GM18858 (cell line): Measurements from ENCODE around the gene TMEM219.
A peak's percentile ranks its signal among the peaks of the same experiment; 100 is the strongest.
"Not testable (repeated sequence)": the region's sequence is repeated elsewhere in the genome, so short reads cannot be mapped to it uniquely, and the experiment has no call there.

Source experiments
- ATAC-seq: cut with Tn5 transposase; IDR thresholded peaks from one replicate; pipeline ENCODE4 v1.9.1; 2021; ENCODE audit not compliant: unreplicated experiment

Gene TMEM219

GRCh38 chr16:29950806-29951461 is 10.9 kb upstream of the TMEM219 start:
- no peak for ATAC-seq

- ATAC-seq: no peak
These were observed 10.1 kb upstream of the TMEM219 start for GRCh38 chr16:29951625-29952365.

DNA sequence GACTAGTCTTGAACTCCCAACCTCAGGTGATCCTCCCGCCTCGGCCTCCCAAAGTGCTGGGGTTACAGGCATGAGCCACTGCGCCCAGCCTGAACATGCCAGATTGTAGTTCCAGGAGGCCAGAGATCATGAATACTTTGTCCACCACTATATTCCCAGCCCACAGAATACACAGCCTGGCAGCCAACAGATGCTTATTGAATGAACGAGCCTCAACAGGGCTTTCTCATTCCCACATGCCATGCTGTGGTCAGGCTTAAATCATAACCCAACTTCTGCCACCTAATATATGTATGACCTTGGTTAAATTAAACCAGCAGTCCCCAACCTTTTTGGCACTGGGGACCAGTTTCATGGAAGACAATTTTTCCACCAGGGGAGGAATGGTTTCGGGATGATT is 3.1 kb upstream of the TMEM219 start:
- ATAC-seq: no peak

GRCh38 chr16:29959293-29959692 is 2.6 kb upstream of the TMEM219 start:
- no peak for ATAC-seq

- not testable (repeated sequence) for ATAC-seq
These were observed 2.1 kb upstream of the TMEM219 start for GRCh38 chr16:29959821-29960220.

GRCh38 chr16:29961127-29961478 is 776 bp upstream of the TMEM219 start:
- no peak for ATAC-seq

GRCh38 chr16:29962344-29962994 is 590 bp downstream of the TMEM219 start:
- no peak for ATAC-seq

DNA sequence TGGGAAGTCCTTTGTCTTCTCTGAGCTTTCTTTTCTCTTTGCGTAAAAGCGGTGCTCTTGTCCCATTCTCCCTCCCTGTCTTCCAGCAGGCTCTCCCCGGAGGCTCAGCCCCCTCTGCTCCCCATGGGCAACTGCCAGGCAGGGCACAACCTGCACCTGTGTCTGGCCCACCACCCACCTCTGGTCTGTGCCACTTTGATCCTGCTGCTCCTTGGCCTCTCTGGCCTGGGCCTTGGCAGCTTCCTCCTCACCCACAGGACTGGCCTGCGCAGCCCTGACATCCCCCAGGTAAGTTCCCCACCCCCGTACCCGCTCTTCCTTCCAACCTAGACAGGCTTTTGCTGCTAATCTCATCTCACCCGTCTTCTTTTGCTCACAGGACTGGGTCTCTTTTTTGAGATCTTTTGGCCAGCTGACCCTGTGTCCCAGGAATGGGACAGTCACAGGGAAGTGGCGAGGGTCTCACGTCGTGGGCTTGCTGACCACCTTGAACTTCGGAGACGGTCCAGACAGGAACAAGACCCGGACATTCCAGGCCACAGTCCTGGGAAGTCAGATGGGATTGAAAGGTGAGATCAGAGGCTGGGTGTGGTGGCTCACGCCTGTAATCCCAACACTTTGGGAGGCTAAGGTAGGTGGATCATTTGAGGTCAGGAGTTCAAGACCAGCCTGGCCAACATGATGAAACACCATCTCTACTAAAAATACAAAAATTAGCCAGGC is 1.3 kb downstream of the TMEM219 start:
- ATAC-seq: no peak

GRCh38 chr16:29968205-29968604 is 6.3 kb downstream of the TMEM219 start:
- no peak for ATAC-seq

DNA sequence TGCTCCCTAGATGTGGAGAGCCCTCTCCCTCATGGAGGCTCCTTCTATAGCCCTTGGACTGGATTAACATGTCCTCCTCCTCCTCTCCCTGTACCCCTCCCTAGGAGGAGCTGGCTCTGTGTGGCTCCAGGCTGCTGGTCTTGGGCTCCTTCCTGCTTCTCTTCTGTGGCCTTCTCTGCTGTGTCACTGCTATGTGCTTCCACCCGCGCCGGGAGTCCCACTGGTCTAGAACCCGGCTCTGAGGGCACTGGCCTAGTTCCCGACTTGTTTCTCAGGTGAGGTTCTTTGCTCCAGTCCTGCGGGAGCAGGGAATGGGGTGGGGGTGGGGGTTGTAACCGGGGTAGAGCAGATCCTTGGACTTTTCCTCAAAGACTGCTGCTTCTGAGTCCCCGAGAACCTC is 9.4 kb downstream of the TMEM219 start:
- no peak for ATAC-seq

DNA sequence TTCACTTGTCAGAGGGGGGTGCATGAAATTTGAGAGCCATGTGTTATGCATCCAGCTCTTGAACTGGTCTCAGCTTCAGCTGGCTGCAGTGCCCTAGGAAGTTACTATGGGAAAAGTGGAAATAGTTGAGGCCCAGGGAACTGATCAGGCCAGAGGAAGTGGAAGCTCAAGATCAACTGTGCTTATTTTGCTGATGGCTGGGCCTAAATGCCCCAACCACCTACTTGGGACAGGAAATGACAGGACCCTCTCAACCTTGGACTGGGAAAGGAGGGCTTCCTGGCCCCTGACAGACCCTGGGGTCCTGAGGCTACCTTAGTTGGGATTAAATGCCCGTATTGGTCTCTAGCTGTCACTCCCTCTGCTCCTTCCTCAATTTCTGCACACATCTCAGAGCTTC is 10.6 kb downstream of the TMEM219 start:
- no peak for ATAC-seq

DNA sequence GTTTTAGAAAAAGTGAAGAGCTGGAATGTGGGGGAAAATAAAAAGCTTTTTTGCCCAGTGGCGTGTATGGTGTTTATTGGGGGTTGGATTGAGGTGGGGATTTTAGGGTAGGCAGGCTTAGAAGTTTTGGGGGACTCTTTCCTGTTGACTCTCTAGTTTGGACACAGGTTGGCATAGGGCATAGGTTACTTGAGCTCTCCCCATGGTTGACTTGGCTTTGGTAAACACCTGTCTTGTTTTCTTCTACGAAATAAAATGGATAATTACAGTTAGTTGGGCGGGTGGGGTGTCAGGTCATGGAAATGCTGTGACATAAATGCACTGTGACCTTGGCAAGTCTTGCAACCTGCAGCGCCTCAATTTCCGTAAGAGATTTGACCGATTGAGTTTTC is 11.1 kb downstream of the TMEM219 start:
- ATAC-seq: no peak

GRCh38 chr16:29973384-29974246 is 11.7 kb downstream of the TMEM219 start, which contains the start of gene TAOK2:
Gene TAOK2 (plus strand): TSS chr16:29973868. CDS start chr16:29977773, 3,905 bp downstream.
- peak; percentile 75 for ATAC-seq

DNA sequence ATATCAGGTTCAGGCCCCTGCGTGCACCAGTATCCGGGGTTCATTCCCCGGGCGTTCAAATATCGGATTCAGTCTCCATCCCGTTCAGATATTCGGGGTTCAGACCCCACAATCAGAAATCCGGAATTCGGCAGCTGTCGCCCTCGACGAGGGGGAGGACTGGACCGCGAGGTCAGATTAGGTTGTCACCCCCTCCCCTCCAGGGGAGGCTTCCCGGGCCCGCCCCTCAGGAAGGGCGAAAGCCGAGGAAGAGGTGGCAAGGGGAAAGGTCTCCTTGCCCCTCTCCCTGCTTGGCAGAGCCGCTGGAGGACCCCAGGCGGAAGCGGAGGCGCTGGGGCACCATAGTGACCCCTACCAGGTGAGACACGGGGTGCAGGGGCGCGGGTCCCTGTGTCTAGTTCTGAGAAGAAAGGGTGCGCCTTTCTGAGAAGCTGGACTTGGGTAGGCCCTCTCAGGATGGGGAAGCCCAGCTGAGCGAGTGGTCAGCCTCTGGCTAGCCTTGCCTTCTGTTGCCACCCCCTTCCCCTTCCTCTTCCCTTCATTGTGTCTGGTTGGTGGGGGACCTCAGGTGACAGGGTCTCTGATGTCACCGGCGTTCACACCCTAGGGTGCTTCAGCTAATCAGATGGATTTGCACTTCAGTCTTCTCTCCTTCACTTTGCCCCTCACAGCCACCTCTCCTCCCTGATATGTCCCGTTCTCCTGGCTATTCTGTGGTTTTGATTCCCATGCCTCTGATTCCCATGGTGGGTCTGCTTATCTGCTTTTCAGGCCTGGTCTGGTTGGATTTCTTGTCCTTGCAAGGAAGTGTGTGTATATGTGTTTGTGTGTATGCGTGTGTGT is 12.6 kb downstream of the TMEM219 start:
- no peak for ATAC-seq

DNA sequence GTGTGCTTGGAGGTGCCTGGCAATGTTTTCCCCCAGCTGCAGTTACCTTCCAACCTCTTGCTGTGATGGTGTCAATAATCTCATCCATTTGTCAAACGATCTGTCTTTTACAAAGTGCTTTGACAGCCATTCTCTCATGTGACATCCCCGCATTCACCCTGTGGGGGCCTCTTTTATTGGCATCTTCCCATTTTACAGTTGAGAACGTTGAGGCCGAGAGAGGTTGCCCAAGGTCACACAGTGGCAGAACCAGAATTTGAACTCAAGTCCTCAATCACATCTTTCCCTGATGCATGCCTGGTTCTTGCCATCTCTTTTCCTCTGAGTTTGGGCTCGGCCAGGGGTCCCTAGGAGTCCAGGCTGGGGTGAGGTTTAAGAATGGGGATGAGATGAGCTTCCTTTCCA is 13.3 kb downstream of the TMEM219 start:
- no peak for ATAC-seq

DNA sequence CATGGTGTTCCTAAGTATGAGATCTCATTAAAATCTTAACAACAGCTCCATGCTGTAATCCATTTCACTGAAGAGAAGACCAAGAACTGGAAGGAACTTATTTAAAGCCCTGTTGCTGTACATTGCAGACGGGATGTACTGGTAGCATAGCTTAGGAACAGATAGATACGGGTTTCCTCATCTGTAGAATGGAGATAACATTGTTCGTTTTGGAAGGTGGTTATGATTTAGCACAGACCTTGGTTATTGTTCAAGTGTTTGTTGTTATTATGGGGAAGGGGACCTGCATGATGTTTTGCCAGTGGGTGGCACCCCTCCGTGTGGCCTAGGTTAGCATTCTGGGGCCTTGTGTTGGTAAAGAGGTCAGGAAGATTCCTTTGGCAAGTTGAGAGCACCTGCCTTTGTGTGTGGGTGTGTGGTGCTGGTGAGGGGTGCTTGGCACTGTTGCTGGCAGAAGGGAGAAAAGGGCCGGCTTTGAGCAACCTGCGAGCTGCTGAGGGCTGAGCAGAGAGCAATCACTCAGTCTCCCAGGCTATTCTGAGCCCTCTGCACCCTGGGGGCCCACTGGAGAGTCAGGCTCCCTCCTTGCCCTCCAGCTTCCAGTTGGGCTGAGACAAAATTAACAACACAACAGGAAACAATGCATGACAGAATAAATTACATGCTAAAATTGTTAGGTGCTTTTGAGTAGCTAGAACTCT is 14.1 kb downstream of the TMEM219 start:
- ATAC-seq: no peak

- ATAC-seq: no peak
These were observed 15.4 kb downstream of the TMEM219 start for GRCh38 chr16:29977063-29977825.

GRCh38 chr16:29978081-29978480 is 16.2 kb downstream of the TMEM219 start:
- ATAC-seq: no peak
